Adrenal gland (tissue), 12 donors: ENCODE results near the gene PPFIA3. TPM values are rescaled to one million over a fixed set of nuclear protein-coding genes. Genes with fewer than 3 reads are reported as not detected.
"Not testable (repeated sequence)": the region's sequence is repeated elsewhere in the genome, so short reads cannot be mapped to it uniquely, and the experiment has no call there.

Experiments
- DNase-seq, 7 donors: peaks; one replicate each; pipeline ENCODE4 v3.0.0-alpha.2; 2019 to 2020
- H3K27ac ChIP-seq, 5 donors: fragments of 200-600 bp; sonication (generic) in 4 of 5; 1 replicate in 3 of 5; 2 replicates in 2 of 5; pipeline versions ENCODE4 v1.5.1 to v1.8.0; 2016 to 2020; ENCODE audit warnings: mild to moderate bottlenecking in 1 of 5
- H3K27me3 ChIP-seq: fragments of 200-600 bp; 2 replicates; pipeline ENCODE4 v1.8.0; 2021
- H3K36me3 ChIP-seq, 2 donors: fragments of 200-600 bp; replicated peaks in 1 of 2; 1 replicate in 1 of 2; 2 replicates in 1 of 2; pipeline versions ENCODE4 v1.5.1 to v1.8.0; 2018 to 2022
- H3K4me1 ChIP-seq, 2 donors: fragments of 200-600 bp; replicated peaks in 1 of 2; 1 replicate in 1 of 2; 2 replicates in 1 of 2; pipeline versions ENCODE4 v1.5.1 to v1.8.0; 2018 to 2021
- H3K4me3 ChIP-seq, 4 donors: fragments of 200-600 bp; sonication (generic) in 3 of 4; one replicate each; pipeline ENCODE4 v1.5.1; 2016 to 2018
- H3K9me3 ChIP-seq, 3 donors: fragments of 200-600 bp; sonication (generic) in 1 of 3; replicated peaks in 1 of 3; 1 replicate in 2 of 3; 2 replicates in 1 of 3; pipeline versions ENCODE4 v1.5.1 to v1.8.0; 2016 to 2021
- POLR2A ChIP-seq, 2 donors: fragments of 450-650 bp; IDR thresholded peaks; one replicate each; pipeline ENCODE4 v1.6.1; 2017; ENCODE audit warnings: antibody characterized with exemption in 2 of 2, mild to moderate bottlenecking in 2 of 2, moderate library complexity in 1 of 2
- WGBS, 4 donors: extraction: QIAGEN DNeasy Blood & Tissue Kit in 2 of 4; methylation state at CpG; one replicate each; pipeline versions ENCODE4 v1.1.5 to v1.1.7; 2013 to 2017; 5-methylcytosine and 5-hydroxymethylcytosine counted together
- intact Hi-C, 2 donors: fragments of 100-400 bp; cut with DNase I; formaldehyde crosslinking; loops; one replicate each; pipeline versions ENCODE4 v1.14.1 to v1.15.0; 2022 to 2023
- polyA plus RNA-seq, 3 donors: library from polyadenylated mRNA; stranded (reverse); fragments of 200-250 nt in 2 of 3; fragments of 350-450 nt in 1 of 3; fragmentation: Illumina TruSeq in 1 of 3; extraction: RNeasy Lipid Tissue Mini Kit (QIAGEN cat#74804) in 1 of 3; gene quantifications; one replicate each; pipeline ENCODE4 v1.2.3, GENCODE V29; 2013 to 2014
- total RNA-seq, 9 donors: library from RNA; depleted of rRNA in 4 of 9; stranded (reverse); fragments of >200 nt in 4 of 9; fragments of 120-200 nt in 1 of 9; fragmentation: NEBNext Ultra II Directional in 1 of 9; extraction: Animal tissue kit (Norgen Biotek cat#: 25700) in 1 of 9; gene quantifications; one replicate each; pipeline versions ENCODE4 v1.1.0 to v1.2.4, GENCODE V29; 2013 to 2023
- TF ChIP-seq, protein P1 (sequence below), 6 experiments: fragments of 450-650 bp in 4 of 6; fragments of 200-600 bp in 2 of 6; sonication (generic) in 1 of 6; IDR thresholded peaks; 1 replicate in 5 of 6; 2 replicates in 1 of 6; pipeline versions ENCODE4 v1.5.1 to v1.8.0; 2016 to 2021; ENCODE audit warnings: antibody characterized with exemption in 6 of 6, mild to moderate bottlenecking in 2 of 6, moderate library complexity in 1 of 6
- donor health status: healthy with polysubstance abuse.
- donor health status: Bipolar disorder and iron deficiency.
- donor health status: DM: yes; HTN: yes; CAD: no.
- donor health status: DM: no; HTN: no; CAD: no.
- donor health status: DM: no; HTN: no; CAD: no.
- donor health status: DM: yes; HTN: yes; CAD: no.

PPFIA3 gene
- total and polyA plus RNA-seq, 12 donors: 2.9 to 60.2 (median 14.9) TPM

DNA sequence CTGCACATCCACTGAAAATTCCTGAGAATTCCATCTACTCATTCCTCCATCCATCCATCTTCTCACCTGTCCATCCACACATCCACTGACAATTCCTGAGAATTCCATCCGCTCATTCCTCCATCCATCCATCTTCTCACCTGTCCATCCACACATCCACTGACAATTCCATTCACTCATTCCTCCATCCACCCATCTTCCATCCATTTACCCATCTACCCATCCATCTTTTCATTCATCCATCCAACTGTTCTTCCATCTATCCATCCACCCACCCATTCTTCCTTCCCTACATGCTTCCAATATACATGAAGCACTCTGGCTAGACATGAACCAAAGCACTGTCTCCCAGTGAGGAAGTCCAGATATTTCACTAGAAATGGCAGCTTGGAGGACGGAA lies 53.9 kb downstream of the PPFIA3 start:
- H3K4me3 ChIP-seq: no peak overlapping the region
- no peaks in the 10 kb centered on the region for H3K4me1 ChIP-seq
- intact Hi-C loops: no loop called here
- no peak for DNase-seq
- TF ChIP-seq, protein P1, sequence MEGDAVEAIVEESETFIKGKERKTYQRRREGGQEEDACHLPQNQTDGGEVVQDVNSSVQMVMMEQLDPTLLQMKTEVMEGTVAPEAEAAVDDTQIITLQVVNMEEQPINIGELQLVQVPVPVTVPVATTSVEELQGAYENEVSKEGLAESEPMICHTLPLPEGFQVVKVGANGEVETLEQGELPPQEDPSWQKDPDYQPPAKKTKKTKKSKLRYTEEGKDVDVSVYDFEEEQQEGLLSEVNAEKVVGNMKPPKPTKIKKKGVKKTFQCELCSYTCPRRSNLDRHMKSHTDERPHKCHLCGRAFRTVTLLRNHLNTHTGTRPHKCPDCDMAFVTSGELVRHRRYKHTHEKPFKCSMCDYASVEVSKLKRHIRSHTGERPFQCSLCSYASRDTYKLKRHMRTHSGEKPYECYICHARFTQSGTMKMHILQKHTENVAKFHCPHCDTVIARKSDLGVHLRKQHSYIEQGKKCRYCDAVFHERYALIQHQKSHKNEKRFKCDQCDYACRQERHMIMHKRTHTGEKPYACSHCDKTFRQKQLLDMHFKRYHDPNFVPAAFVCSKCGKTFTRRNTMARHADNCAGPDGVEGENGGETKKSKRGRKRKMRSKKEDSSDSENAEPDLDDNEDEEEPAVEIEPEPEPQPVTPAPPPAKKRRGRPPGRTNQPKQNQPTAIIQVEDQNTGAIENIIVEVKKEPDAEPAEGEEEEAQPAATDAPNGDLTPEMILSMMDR (IDR thresholded peaks at IDR 0.05): no peak
- TF ChIP-seq POLR2A (IDR thresholded peaks at IDR 0.05): no peak
- peaks cover 0 to 19% of the 10 kb centered on the region in 2 donors for H3K36me3 ChIP-seq
- no peak overlapping the region for H3K27ac ChIP-seq
- H3K27me3 ChIP-seq: no peaks in the 10 kb centered on the region
- 89 to 97% (median 94%) methylated on average over 2 of the region's 2 CpGs for WGBS, 4 donors
- no peaks in the 10 kb centered on the region for H3K9me3 ChIP-seq

- no peak overlapping the region for H3K4me3 ChIP-seq
- no peaks in the 10 kb centered on the region for H3K27me3 ChIP-seq
- no peak overlapping the region for H3K27ac ChIP-seq
- no peaks in the 10 kb centered on the region for H3K4me1 ChIP-seq
- TF ChIP-seq, protein P1 (IDR thresholded peaks at IDR 0.05): no peak
- TF ChIP-seq POLR2A (IDR thresholded peaks at IDR 0.05): no peak
- intact Hi-C loops: no loop called here
- WGBS, 4 donors: 84 to 93% (median 92%) methylated on average over 4 of the region's 4 CpGs
- DNase-seq: no peak
- no peaks in the 10 kb centered on the region for H3K36me3 ChIP-seq
- H3K9me3 ChIP-seq: peaks cover 0 to 3% (median 0%) of the 10 kb centered on the region in 3 donors
Measured at GRCh38 chr19:49180659-49181058, 61.3 kb downstream of the PPFIA3 start.

DNA sequence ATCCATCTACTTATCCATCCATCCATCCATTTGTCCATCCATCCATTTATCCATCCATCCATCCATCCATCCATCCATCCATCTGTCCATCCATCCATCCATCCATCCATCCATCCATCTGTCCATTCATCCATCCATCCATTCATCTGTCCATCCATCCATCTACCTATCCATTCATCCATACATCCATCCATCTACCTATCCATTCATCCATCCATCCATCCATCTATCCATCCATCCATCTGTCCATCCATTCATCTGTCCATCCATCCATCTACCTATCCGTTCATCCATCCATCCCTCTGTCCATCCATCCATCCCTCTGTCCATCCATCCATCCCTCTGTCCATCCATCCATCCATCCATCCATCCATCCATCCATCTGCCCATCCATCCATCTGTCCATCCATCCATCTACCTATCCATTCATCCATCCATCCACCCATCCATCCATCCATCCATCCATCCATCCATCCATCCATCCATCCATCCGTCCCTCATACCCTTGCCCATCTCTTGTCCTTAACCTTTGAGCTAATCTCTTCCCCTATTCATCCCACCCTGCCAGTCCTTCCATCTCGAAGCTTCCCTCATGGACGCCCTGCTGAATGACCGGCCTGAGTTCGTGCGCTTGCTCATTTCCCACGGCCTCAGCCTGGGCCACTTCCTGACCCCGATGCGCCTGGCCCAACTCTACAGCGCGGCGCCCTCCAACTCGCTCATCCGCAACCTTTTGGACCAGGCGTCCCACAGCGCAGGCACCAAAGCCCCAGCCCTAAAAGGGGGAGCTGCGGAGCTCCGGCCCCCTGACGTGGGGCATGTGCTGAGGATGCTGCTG lies 62.9 kb downstream of the PPFIA3 start:
- H3K9me3 ChIP-seq, H3K27me3 ChIP-seq, H3K4me1 ChIP-seq, H3K4me3 ChIP-seq, H3K27ac ChIP-seq, DNase-seq, H3K36me3 ChIP-seq, intact Hi-C loops: not testable (repeated sequence)
- WGBS, 4 donors: 68 to 77% (median 71%) methylated on average over 18 to 20 of the region's 20 CpGs

- 59 to 72% (median 64%) methylated on average over 14 to 26 of the region's 26 CpGs for WGBS, 4 donors
- Histone ChIP-seq H3K9me3 (peaks cover 0 to 3% (median 0%) of the 10 kb centered on the region in 3 donors), H3K36me3 (no peaks in the 10 kb centered on the region), H3K27me3 (no peaks in the 10 kb centered on the region), H3K27ac (no peak overlapping the region), H3K4me3 (no peak overlapping the region), H3K4me1 (no peaks in the 10 kb centered on the region)
- intact Hi-C loops: no loop called here
- TF ChIP-seq POLR2A (IDR thresholded peaks at IDR 0.05): no peak
- TF ChIP-seq, protein P1 (IDR thresholded peaks at IDR 0.05): no peak
- DNase-seq: no peak
Measured at GRCh38 chr19:49182848-49183375, 63.6 kb downstream of the PPFIA3 start.
